CD4-positive, alpha-beta T cell treated with Interleukin-6 for 4 hours (primary cell): ENCODE measurements around the gene POLR3E.

Experiments
- DNase-seq: peaks from one replicate; pipeline ENCODE4 v3.0.0-alpha.2; 2020; ENCODE audit warnings: mixed read lengths

Gene POLR3E

DNA sequence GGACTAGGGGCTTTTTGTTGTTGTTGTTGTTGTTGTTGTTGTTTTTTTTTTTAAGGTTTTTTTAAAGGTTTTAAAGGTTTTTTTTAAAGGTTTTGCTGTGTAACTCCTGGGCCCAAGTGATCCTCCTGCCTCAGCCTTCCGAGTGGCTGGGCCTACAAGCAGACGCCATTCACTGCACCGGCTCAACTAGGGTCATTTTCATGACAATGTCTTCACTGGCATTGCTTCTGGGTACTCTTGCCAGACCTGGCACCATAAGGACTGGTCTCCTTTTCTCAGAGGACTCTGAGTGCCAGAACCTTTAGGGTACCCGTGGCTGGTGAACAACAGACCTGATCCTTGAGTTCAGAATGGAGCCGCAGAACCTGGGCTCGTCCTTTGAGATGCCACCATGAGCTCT, 20.4 kb downstream of the POLR3E start:
- no peak for DNase-seq

DNA sequence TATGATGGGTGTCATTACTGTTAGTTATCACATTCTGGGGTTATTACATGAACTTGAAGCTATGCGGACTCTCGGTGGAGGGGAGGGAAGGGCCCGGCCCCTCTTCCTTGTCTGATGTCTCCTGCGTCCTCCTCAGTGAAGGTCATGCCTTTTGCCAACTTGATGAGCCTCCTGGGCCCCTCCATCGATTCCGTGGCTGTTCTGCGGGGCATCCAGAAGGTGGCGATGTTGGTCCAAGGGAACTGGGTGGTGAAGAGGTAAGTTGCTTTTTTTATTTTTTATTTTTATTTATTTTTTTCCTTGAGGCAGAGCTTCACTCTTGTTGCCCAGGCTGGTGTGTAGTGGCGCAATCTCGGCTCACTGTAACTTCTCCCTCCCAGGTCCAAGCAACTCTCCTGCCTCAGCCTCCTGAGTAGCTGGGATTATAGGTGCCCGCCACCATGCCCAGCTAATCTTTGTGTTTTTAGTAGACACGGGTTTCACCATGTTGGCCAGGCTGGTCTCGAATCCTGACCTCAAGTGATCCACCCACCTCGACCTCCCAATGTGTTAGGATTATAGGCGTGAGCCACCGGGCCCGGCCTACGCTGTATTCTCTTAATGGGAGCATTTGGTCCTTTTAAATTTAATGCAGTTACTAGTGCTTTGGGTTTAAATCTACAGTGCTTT, 21.6 kb downstream of the POLR3E start:
- peak; percentile 68 for DNase-seq

GRCh38 chr16:22320572-22321339, 23.5 kb downstream of the POLR3E start:
- DNase-seq: no peak

GRCh38 chr16:22321340-22322001, 24.3 kb downstream of the POLR3E start:
- peak; percentile 80 for DNase-seq

DNA sequence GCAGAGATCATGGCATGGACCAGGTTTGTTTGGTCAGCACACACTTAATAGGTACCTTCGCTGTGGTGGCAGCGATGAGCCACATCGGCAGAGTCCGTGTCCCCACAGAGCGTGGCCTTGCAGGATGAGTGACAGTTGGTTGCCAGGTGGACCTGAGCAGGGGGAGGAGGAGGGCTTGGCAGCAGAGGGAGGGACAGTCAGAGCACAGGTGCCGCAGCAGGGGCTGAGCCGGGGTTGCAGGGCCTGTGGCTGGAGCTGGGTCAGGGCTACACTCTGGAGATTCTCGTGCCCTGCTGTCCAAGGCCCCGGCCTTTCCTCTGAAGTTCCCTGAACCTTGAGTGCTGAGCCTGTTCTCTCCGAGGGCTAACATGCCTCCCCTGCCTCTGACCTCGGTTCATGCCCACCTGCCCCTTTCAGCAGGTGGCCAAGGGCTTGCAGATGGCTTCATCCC, 24.8 kb downstream of the POLR3E start:
- DNase-seq: no peak

DNA sequence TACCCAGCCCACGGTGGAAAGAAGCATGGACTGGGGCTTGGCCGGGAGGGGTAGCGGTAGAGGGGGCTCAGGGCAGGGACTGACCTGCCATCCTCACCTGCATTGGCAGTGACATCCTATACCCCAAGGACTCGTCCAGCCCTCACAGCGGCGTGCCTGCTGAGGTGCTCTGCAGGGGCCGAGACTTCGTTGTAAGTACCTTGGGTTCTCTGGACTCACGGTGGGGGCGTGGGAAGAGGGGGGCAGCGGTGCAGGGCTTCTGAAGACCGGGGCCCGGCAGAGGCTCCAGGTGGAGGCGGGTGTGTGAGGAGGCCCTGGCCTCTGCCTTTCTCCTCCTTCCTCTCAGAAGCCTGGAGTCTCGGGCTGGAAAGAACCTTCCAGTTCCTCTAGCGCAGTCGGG, 25.5 kb downstream of the POLR3E start:
- DNase-seq: no peak

DNA sequence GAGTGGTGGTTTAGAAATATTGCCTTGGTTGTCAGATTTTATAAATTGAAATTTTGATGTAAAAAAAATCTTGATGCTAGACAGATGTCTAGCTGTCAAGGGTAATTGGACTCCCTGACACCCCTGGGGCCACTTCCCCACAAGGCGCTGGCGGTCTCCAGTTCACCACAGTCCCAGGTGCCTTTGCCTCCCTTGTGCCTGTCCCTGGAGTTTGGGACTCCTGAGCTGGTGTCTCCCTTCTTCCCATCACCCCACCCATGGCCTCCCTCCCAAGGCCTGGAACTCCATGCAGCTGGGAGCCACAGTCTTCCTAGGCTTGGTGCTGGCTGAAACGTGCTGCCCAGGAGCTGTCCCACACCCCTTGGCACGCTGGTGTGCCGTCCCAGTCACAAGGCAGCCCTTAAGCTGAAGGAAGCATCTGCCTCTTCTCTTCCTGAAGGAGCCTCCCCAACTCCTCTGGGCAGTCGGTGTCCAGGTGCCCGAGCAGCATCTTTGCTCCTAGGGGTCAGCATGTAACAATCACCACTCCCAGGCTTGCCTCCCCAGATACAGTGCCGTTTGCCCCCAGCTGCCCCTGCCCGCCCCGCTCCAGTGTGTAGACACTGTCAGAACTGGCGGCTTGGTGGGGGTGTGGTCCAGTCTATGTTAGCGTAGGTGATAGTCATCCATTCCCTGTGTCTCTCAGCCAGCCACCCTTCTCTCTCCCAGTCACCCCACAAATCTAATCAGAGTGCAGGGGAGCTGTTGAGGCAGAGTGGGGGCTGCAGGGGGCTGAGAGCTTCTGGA, 26.2 kb downstream of the POLR3E start:
- no peak for DNase-seq

- DNase-seq: no peak
These were observed 27.0 kb downstream of the POLR3E start for GRCh38 chr16:22323959-22324786.

DNA sequence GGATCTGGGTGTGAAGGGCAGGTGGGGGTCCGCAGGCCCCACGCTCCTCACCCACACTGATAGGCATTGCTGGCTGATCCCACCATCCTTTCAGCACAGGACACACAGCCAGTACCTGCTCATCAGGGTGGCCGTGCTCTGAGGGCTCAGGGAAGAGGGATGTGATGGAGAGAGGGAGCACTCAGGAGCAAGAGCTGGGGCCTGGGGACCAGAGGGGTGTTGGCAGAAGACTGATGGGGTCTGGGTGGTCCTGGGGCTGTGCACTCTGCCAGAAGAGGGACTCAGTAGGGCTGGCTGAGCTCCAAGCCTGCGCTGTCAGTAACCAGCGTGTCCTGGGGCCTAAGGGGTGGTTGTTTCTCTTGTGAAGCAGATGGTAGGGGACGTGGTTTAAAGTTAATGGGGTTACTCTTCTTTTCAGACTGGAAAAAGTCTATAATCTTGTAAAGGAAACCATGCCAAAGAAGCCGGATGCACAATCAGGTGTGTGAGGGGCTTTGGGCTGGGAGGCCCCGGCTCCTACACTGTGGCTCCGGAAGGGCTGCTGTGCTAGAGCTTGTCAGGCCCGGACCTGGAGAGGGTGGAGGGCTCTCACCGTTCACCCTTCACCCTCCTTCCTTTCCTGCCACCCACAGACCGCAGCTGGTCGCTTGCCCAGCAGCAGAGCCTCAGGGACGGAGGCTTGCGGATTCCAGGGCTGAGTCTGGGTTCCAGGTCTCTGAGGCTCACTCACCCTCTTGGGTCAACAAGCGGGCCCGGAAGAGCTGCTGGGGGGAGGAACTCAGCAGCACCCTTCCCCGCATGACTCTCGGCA, 27.8 kb downstream of the POLR3E start:
- DNase-seq: no peak

DNA sequence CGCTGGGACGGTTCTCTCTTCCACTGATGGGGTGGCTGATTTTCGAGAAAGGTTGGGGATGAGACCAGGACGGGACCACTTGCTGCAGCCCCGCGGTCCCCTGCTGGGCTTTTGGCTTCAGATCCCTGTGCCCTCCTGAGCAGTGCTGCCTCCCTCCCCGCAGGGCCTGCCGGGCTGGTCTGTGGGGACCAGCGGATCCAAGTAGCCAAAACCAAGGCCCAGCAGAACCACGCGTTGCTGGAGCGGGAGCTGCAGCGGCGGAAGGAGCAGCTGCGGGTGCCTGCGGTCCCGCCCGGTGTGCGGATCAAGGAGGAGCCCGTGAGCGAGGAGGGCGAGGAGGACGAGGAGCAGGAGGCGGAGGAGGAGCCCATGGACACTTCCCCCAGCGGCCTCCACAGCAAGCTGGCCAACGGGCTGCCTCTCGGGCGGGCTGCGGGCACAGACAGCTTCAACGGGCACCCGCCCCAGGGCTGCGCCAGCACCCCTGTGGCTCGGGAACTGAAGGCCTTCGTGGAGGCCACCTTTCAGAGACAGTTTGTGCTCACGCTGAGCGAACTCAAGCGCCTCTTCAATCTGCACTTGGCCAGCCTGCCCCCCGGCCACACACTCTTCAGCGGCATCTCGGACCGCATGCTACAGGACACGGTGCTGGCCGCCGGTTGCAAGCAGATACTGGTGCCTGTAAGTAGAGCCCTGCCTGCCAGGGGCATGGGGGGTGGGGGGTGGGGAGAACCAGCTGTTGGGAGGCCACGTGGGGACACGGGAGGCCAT, 28.6 kb downstream of the POLR3E start:
- DNase-seq: no peak

DNA sequence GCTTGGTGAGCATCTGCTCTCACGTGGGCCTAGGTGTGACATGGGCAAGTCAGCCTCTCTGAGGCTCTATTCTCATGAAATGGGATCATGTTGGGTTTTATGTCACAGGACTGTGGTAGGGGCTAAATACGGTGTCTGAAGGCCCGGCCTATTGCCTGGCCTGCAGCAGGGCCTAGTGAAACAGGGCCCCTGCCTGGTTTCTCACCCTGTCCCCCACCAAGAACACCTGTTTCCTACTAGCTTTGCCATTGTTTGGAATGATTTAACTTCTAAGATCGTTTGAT, 29.1 kb downstream of the POLR3E start:
- no peak for DNase-seq

- no peak for DNase-seq
These were observed 29.7 kb downstream of the POLR3E start for GRCh38 chr16:22326771-22327445.

- DNase-seq: no peak
These were observed 30.2 kb downstream of the POLR3E start for GRCh38 chr16:22327446-22327775.

- no peak for DNase-seq
These were observed 31.0 kb downstream of the POLR3E start for GRCh38 chr16:22328081-22328725.

DNA sequence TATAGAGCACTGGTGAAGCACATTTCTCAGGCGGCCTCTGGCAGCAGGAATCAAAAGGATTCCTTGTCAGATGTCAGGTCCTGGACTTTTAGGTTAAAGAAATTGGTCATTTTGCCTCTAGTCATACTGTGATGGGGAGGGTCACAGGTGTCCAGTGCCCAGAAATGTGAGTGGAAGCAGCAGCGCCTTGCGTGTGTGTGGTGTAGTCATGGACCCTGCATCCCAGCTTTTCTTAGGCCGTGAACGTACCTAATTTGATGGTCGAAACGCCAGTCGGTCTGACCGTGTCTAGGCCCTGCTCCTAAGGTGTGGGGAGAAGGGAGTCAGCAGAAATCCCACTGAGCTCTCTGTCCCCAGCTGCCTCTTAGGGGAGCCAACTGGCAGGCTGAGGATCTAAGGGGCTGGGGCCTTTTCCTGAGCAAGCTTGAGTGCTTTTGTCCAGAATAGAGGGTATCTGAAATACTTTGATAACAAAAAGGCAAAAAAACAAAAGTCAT, 32.0 kb downstream of the POLR3E start:
- no peak for DNase-seq

DNA sequence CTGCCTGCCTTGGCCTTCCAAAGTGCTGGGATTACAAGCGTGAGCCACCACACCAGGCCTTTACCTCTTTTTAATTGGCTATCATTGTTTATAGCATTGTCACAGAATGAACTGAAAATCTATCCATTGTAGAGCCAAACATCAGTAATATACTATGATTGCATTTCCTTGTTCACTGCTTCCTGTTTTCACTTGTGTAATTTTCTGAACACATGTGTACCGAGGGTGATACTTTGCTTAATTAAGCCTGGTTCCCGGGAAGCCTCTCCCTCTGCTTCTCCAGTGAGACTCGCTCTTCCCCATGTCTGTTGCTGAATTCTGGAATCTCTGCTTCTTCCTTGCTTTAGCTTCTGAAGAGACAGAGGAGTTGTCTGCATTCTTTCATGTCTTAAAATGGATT, 33.1 kb downstream of the POLR3E start:
- DNase-seq: no peak

GRCh38 chr16:22333457-22333994, 36.3 kb downstream of the POLR3E start:
- no peak for DNase-seq

- DNase-seq: no peak
These were observed 38.5 kb downstream of the POLR3E start for GRCh38 chr16:22335668-22336246.

DNA sequence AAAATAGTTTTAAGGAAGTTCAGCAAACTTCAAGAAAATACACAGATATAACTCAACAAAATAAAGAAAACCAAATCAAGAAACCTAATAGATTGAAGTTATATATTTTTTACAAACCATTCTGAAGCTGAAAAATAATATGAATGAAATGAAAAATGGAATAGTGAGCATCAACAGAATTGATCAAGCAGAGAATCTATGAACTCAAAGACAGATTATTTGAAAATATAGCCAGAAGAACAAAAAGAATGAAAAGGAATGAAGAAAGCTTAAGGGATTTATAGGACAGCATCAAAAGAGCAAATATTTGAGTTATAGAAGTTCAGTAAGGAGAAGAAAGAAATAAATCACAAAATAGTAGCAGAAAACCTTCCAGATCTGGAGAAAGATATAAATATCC, 39.4 kb downstream of the POLR3E start:
- DNase-seq: no peak
